ENCODE results near the gene MRPL53. TPM values are rescaled to one million over a fixed set of nuclear protein-coding genes. Genes with fewer than 3 reads are reported as not detected.
"Not testable (repeated sequence)": the region's sequence is repeated elsewhere in the genome, so short reads cannot be mapped to it uniquely, and the experiment has no call there.

Gene MRPL53
- polyA plus RNA-seq, 3 donors from 2014 or later: 83.8 to 152 (median 119) TPM

DNA sequence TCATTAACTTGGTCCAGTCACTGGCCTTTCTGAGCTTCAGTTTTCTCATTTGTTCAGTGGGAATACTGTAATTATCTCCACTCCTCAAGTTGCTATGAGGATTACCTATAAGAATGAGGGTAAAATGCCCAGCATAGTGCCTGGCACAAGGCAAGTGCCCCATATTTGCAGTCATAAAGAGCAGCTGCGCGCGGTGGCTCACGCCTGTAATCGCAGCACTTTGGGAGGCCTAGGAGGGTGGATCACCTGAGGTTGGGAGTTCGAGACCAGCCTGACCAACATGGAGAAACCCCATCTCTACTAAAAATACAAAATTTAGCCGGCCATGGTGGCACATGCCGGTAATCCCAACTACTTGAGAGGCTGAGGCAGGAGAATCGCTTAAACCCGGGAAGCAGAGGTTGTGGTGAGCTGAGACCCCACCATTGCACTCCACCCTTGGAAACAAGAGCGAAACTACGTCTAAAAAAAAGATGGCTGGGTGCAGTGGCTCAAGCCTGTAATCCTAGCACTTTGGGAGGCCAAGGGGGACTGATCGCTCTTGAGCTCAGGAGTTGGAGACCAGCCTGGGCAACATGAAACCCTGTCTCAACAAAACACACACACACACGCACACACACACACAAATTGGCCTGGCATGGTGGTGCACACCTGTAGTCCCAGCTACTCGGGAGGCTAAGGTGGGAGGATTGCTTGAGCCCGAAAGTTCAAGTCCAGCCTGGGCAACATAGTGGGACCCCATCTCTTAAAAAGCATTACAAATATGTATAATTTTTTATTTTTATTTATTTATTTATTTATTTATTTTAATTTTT is 29.8 kb downstream of the MRPL53 start:
- not testable (repeated sequence) for DNase-seq; H3K27me3 Mint-ChIP-seq (ENCODE audit: low read depth in 3 of 3); H3K36me3 Mint-ChIP-seq; H3K9me3 Mint-ChIP-seq
- Mint-ChIP-seq H3K27ac (peak overlapping the region in 3 of 6 donors; percentile 81 to 88 (median 83)), H3K4me3 (peak overlapping the region; percentile 80 to 89 (median 81)), H3K4me1 (peaks cover 27 to 29% of the 10 kb centered on the region in 2 donors)

GRCh38 chr2:74441690-74442482 is 30.6 kb downstream of the MRPL53 start, which contains the start of gene RTKN:
Gene RTKN, minus strand, starts transcription at chr2:74441937. Its CDS starts 121 bp downstream, at chr2:74441816.
- Mint-ChIP-seq H3K27ac (peak within 1 kb of the TSS in 4 of 6 donors; percentile 57 to 88 (median 82)), H3K27me3 (ENCODE audit: low read depth in 3 of 3) (peaks cover 3 to 8% (median 5%) of the 10 kb centered on the region in 3 donors), H3K4me1 (peaks cover 27 to 29% of the 10 kb centered on the region in 2 donors), H3K36me3 (no peaks in the 10 kb centered on the region), H3K9me3 (no peaks in the 10 kb centered on the region), H3K4me3 (peak within 1 kb of the TSS; percentile 81 to 89 (median 83))
- DNase-seq: peak; percentile 43 to 70 (median 67)

- H3K27ac Mint-ChIP-seq: peak overlapping the region in 3 of 6 donors; percentile 40 to 80 (median 62)
- no peaks in the 10 kb centered on the region for H3K9me3 Mint-ChIP-seq
- peaks cover 3 to 8% (median 6%) of the 10 kb centered on the region in 3 donors for H3K27me3 Mint-ChIP-seq (ENCODE audit: low read depth in 3 of 3)
- no peak for DNase-seq
- H3K4me3 Mint-ChIP-seq: peak overlapping the region; percentile 54 to 83 (median 81)
- H3K36me3 Mint-ChIP-seq: no peaks in the 10 kb centered on the region
- peaks cover 27 to 29% of the 10 kb centered on the region in 2 donors for H3K4me1 Mint-ChIP-seq
These were observed 31.2 kb downstream of the MRPL53 start for GRCh38 chr2:74441170-74441689.

- Mint-ChIP-seq H3K4me3 (peak overlapping the region; percentile 70 to 83 (median 81)), H3K36me3 (no peaks in the 10 kb centered on the region), H3K4me1 (peaks cover 27 to 29% of the 10 kb centered on the region in 2 donors), H3K27me3 (ENCODE audit: low read depth in 3 of 3) (peaks cover 6 to 8% (median 6%) of the 10 kb centered on the region in 3 donors), H3K27ac (peak overlapping the region in 4 of 6 donors; percentile 48 to 85 (median 80)), H3K9me3 (no peaks in the 10 kb centered on the region)
- DNase-seq: peak; percentile 73 to 82 (median 76)
These were observed 31.9 kb downstream of the MRPL53 start for GRCh38 chr2:74440378-74441169.

DNA sequence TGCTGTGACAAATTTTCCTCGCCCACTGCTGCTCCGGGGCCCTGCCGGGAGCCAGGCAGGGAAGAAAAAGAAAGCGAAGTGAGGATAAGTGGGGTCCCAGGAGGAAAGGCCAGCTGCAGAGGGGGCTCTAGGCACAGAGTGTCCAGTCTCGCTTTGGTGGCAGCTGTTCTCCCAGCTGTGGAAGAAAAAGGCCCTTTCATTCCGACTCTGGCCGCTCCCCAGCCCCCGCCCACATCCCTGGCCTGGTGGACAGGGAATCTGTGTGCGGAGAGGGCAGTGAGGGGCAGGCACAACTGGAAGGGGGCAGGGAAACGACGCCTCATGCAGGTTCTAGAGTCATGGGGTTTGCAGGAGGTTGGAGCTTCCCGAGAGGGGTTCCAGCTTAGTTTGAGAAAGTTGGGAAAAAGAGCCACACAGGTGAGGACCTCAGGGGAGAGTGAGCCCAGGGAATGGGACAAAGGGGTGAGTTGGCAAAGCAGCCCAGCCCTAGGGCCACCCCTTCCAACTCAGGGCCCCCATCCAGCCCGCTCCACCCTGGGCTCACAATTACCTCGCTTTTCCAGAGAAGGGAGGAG is 32.6 kb downstream of the MRPL53 start:
- Mint-ChIP-seq H3K9me3 (no peaks in the 10 kb centered on the region), H3K4me1 (peaks cover 27 to 29% of the 10 kb centered on the region in 2 donors), H3K4me3 (peak overlapping the region; percentile 70 to 83 (median 81)), H3K27me3 (ENCODE audit: low read depth in 3 of 3) (peaks cover 6 to 8% (median 6%) of the 10 kb centered on the region in 3 donors), H3K27ac (peak overlapping the region; percentile 23 to 85 (median 61)), H3K36me3 (no peaks in the 10 kb centered on the region)
- DNase-seq: no peak

DNA sequence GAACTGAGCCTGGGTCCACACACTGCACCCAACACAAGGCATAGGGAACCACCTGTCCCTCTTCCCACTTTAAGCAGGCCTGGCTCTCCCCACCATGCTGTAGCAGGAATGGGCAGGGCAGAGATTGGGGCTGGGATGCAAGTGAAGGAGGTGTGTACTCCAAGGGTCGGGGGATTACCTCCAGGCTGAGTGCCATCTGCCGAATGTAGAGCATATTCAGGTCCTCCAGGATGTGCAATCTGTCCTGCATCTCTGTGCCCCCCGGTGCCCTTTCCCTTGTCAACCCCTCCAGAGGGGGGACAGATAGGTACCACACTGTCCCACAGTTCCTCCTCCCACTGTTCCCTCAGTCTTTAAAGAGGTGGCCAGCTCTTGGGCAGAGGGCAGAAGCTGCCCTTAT is 33.1 kb downstream of the MRPL53 start:
- peak overlapping the region in 5 of 6 donors; percentile 48 to 85 (median 82) for H3K27ac Mint-ChIP-seq
- DNase-seq: no peak
- H3K36me3 Mint-ChIP-seq: no peaks in the 10 kb centered on the region
- H3K4me1 Mint-ChIP-seq: peaks cover 27 to 29% of the 10 kb centered on the region in 2 donors
- H3K4me3 Mint-ChIP-seq: peak overlapping the region; percentile 18 to 83 (median 81)
- H3K9me3 Mint-ChIP-seq: no peaks in the 10 kb centered on the region
- peaks cover 6 to 8% (median 6%) of the 10 kb centered on the region in 3 donors for H3K27me3 Mint-ChIP-seq (ENCODE audit: low read depth in 3 of 3)

- peak overlapping the region in 4 of 6 donors; percentile 48 to 85 (median 66) for H3K27ac Mint-ChIP-seq
- DNase-seq: no peak
- H3K9me3 Mint-ChIP-seq: no peaks in the 10 kb centered on the region
- H3K36me3 Mint-ChIP-seq: no peaks in the 10 kb centered on the region
- no peak overlapping the region for H3K4me3 Mint-ChIP-seq
- peaks cover 27 to 29% of the 10 kb centered on the region in 2 donors for H3K4me1 Mint-ChIP-seq
- peaks cover 5 to 6% (median 6%) of the 10 kb centered on the region in 3 donors for H3K27me3 Mint-ChIP-seq (ENCODE audit: low read depth in 3 of 3)
These were observed 34.2 kb downstream of the MRPL53 start for GRCh38 chr2:74438248-74438647.

DNA sequence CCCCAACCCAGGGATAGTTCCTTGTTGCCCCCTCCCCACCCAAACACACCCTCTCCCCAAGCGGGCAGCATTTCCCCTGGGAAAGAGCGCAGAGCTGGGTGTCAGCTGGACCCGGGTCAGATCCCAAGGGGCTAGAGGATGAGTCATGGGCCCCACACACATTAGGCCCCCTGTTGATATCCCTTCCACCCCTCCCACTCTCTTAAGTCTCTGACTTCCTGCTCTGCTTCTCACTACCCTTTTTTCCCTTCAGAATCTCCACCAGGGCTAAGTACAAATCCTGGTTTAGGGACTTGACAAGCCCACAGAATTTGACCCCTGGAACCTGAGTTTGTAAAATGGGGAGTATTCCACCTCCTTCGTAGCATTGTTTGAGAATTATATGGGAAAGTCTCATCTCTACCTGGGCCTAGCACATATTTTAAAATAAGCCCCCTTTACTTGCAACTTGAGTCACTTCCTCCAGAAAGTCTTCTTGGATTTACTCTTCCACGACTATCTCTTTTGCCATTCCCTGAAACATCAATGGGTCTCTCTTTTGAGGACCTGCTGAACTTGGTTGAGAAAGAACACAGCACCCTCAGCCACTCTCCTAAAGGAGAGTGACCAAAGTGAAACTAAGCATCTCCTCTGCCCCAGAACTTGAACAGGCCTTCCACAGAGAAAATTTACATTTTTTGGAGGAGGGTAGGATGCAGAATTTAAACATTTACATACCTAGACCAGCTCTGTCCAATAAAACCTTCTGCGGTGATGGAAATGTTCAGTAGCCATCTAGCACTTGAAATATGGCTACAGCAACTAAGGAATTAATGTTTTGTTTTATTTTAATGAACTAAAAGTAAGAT is 35.4 kb downstream of the MRPL53 start:
- no peak for DNase-seq
- H3K27ac Mint-ChIP-seq: peak overlapping the region in 3 of 6 donors; percentile 15 to 82 (median 67)
- no peaks in the 10 kb centered on the region for H3K9me3 Mint-ChIP-seq
- H3K4me1 Mint-ChIP-seq: peaks cover 23 to 25% of the 10 kb centered on the region in 2 donors
- no peak overlapping the region for H3K4me3 Mint-ChIP-seq
- H3K36me3 Mint-ChIP-seq: no peaks in the 10 kb centered on the region
- H3K27me3 Mint-ChIP-seq (ENCODE audit: low read depth in 3 of 3): peaks cover 2 to 5% (median 3%) of the 10 kb centered on the region in 3 donors

DNA sequence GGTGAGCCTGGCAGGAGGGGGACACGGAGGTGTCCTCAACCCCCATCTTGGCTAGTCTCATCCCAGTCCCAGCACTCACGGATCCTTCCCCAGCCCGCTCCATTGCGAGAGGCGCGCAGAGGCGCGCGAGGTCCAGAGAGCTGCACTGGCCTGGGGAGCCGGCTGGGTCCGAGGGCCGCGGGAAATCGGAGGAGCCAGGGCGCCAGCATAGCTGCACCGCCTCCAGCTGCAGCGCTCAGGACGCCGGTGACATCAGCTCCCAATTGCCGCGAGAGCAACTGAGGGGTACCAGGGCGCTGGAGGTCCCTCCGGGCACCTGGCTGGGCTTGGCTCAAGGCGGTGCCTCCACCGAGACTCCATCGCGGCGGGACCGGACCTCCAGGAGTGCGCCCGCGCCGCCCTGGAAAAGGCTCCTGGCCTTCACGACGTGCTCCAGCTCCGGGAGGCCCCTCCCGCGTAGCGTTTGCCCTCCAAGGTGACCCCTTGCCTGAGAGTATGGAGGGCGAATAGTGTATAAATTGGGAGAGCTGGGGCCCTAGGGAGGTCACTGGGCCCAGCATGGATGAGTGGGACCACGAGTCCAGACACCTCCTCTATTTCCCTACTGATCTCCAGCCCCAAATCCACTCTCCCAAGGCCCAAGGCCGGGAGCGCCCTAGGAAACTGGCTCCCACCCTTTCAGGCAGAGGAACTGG is 36.2 kb downstream of the MRPL53 start:
- H3K4me3 Mint-ChIP-seq: no peak overlapping the region
- H3K36me3 Mint-ChIP-seq: no peaks in the 10 kb centered on the region
- H3K4me1 Mint-ChIP-seq: peaks cover 22 to 23% of the 10 kb centered on the region in 2 donors
- no peak overlapping the region for H3K27ac Mint-ChIP-seq
- DNase-seq: no peak
- H3K27me3 Mint-ChIP-seq (ENCODE audit: low read depth in 3 of 3): peaks cover 2 to 5% (median 2%) of the 10 kb centered on the region in 3 donors
- no peaks in the 10 kb centered on the region for H3K9me3 Mint-ChIP-seq

GRCh38 chr2:74430502-74430901 is 42.0 kb downstream of the MRPL53 start:
- Mint-ChIP-seq H3K27me3 (ENCODE audit: low read depth in 3 of 3) (peaks cover 0 to 2% (median 0%) of the 10 kb centered on the region in 3 donors), H3K4me3 (no peak overlapping the region), H3K27ac (no peak overlapping the region), H3K36me3 (peaks cover 0 to 19% (median 8%) of the 10 kb centered on the region in 3 donors), H3K9me3 (no peaks in the 10 kb centered on the region), H3K4me1 (no peaks in the 10 kb centered on the region)
- DNase-seq: no peak
